T-helper 1 cell treated with Interleukin-12 subunit alpha and Interleukin-12 subunit beta and Interleukin-4 antibody, amounts not matched to agents 30 μg/mL and 1 μg/mL, for 36 hours (primary cell): Measurements from ENCODE around the gene DNAJC5G.
A peak's percentile ranks its signal among the peaks of the same experiment; 100 is the strongest.

Experiments
- H3K27ac Mint-ChIP-seq: one replicate; pipeline ENCODE4 v1.8.0; 2021; ENCODE audit warnings: mild to moderate bottlenecking, mixed read lengths
- H3K27me3 Mint-ChIP-seq: one replicate; pipeline ENCODE4 v1.8.0; 2021; ENCODE audit warnings: low read depth, mixed read lengths
- H3K36me3 Mint-ChIP-seq: one replicate; pipeline ENCODE4 v1.8.0; 2021; ENCODE audit warnings: low read depth, mixed read lengths
- H3K4me1 Mint-ChIP-seq: one replicate; pipeline ENCODE4 v1.8.0; 2021; ENCODE audit warnings: low read depth, mixed read lengths
- H3K4me3 Mint-ChIP-seq: one replicate; pipeline ENCODE4 v1.8.0; 2021; ENCODE audit warnings: mild to moderate bottlenecking, moderate library complexity, mixed read lengths
- H3K9me3 Mint-ChIP-seq: one replicate; pipeline ENCODE4 v1.8.0; 2021; ENCODE audit warnings: mixed read lengths

DNAJC5G gene, protein sequence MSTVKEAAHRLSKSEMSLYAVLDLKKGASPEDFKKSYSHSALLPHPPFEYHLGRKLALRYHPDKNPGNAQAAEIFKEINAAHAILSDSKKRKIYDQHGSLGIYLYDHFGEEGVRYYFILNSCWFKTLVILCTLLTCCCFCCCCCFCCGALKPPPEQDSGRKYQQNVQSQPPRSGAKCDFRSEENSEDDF

DNA sequence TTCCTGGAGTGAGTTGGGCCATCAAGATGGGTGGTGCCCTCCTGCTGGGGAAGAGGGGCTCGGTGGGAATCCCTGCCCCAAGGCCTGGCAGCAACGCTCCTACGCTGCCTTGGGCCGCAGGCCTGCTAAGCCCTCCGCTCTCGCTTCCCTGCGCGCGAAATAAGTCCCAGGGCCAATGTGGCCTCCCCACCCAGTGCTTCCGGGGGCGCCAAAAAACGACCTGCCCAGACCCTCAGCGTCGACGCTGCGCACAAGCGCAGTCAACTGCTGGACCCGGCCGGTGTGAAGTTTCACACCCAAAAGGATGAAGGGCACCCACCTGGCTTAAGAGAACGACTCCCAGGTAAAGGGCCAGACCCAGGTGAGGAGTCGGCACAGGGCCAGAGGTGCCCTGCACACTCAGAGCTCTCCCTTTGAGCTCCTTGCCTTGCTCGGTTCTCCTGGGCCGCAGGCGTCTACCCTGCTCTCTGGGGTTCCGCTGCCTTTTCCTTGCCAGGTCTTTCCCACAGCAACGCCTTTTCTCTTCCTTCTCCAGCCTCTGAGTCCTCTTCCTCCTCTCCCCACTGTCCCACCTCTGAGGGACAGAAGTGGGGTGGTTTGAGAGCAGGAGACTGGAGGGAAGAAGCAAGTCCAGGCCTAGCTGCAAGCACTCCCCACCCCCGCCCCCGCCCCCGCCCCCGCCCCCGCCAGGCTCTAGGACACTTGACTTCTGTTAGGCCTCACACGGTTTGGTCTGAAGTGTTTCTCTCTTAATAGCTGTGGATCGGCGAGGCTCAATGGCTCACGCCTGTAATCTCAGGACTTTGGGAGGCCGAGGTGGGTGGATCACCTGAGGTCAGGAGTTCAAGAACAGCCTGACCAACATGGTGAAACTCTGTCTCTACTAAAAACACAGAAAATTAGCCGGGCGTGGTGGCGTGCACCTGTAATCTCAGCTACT, at the start of gene DNAJC5G:
Gene DNAJC5G, plus strand, starts transcription at position 223 of the 940 bp plus-strand sequence. CDS start 1,296 bp downstream, outside the sequence.
- no peak within 1 kb of the TSS for H3K27ac Mint-ChIP-seq

DNA sequence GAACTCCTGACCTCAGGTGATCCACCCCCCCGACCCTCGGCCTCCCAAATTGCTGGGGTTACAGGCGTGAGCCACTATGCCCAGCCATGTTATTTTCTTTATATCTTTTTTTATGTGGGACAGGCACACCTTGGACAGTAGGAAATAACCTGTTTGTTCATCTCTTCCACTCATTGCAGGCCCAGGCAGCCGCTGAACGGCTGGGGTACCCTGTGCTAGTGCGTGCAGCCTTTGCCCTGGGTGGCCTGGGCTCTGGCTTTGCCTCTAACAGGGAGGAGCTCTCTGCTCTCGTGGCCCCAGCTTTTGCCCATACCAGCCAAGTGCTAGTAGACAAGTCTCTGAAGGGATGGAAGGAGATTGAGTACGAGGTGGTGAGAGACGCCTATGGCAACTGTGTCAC, 49.7 kb upstream of the DNAJC5G start:
- H3K4me1 Mint-ChIP-seq: peaks cover 2% of the 10 kb centered on the region

More for the DNA sequence above, at the start of gene DNAJC5G:
- no peak within 1 kb of the TSS for H3K4me3 Mint-ChIP-seq
- no peaks in the 10 kb centered on the region for H3K9me3 Mint-ChIP-seq
- no peaks in the 10 kb centered on the region for H3K36me3 Mint-ChIP-seq
- H3K27me3 Mint-ChIP-seq: peaks cover 23% of the 10 kb centered on the region
- H3K4me1 Mint-ChIP-seq: peaks cover 4% of the 10 kb centered on the region

DNA sequence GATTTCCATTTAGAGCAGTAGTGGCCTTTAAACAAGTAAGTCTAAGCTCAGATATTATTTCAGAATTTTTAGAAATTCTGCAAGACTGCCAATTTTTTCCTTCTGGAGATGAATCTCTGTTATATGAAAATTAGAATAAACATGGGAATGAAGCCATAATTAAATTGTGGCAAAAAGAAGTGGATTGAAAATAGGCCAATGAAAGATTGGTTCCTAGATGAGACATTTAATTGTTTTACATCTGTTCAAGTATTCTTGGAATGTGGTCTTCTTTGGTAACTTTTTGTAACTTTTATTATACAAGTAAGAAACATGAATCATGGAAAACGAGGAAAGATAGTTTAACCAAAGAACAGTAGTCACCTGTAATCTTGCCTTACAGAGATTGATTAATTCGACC, 47.7 kb upstream of the DNAJC5G start:
- H3K27ac Mint-ChIP-seq: no peak overlapping the region
- H3K4me3 Mint-ChIP-seq: no peak overlapping the region
- H3K4me1 Mint-ChIP-seq: no peaks in the 10 kb centered on the region
- H3K9me3 Mint-ChIP-seq: no peaks in the 10 kb centered on the region
- H3K36me3 Mint-ChIP-seq: peaks cover 48% of the 10 kb centered on the region
- no peaks in the 10 kb centered on the region for H3K27me3 Mint-ChIP-seq

More for the DNA sequence above, 49.7 kb upstream of the DNAJC5G start:
- Mint-ChIP-seq H3K4me3 (no peak overlapping the region), H3K36me3 (peaks cover 50% of the 10 kb centered on the region), H3K9me3 (no peaks in the 10 kb centered on the region), H3K27ac (no peak overlapping the region), H3K27me3 (no peaks in the 10 kb centered on the region)

DNA sequence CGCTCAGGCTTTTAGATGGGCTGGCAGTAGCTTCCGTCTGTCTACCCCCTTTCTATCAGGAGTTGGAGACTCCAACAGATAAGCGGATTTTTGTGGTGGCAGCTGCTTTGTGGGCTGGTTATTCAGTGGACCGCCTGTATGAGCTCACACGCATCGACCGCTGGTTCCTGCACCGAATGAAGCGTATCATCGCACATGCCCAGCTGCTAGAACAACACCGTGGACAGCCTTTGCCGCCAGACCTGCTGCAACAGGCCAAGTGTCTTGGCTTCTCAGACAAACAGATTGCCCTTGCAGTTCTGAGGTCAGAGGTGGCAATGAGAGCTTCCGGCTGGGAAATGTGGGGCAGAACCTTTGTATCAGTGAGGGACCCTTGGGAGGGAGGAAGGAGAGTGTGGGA, 43.3 kb upstream of the DNAJC5G start:
- Mint-ChIP-seq H3K27me3 (no peaks in the 10 kb centered on the region), H3K36me3 (peaks cover 55% of the 10 kb centered on the region), H3K9me3 (no peaks in the 10 kb centered on the region), H3K27ac (no peak overlapping the region), H3K4me3 (no peak overlapping the region), H3K4me1 (no peaks in the 10 kb centered on the region)

DNA sequence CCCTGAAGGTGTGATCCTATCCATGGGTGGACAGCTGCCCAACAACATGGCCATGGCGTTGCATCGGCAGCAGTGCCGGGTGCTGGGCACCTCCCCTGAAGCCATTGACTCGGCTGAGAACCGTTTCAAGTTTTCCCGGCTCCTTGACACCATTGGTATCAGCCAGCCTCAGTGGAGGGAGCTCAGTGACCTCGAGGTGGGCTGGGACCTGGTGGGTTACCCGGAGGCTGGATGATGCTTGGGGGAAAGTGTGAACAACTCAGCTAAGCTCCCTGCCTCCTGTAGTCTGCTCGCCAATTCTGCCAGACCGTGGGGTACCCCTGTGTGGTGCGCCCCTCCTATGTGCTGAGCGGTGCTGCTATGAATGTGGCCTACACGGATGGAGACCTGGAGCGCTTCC, 41.9 kb upstream of the DNAJC5G start:
- no peaks in the 10 kb centered on the region for H3K4me1 Mint-ChIP-seq
- no peak overlapping the region for H3K4me3 Mint-ChIP-seq
- H3K27me3 Mint-ChIP-seq: no peaks in the 10 kb centered on the region
- H3K27ac Mint-ChIP-seq: no peak overlapping the region
- H3K36me3 Mint-ChIP-seq: peaks cover 53% of the 10 kb centered on the region
- no peaks in the 10 kb centered on the region for H3K9me3 Mint-ChIP-seq

DNA sequence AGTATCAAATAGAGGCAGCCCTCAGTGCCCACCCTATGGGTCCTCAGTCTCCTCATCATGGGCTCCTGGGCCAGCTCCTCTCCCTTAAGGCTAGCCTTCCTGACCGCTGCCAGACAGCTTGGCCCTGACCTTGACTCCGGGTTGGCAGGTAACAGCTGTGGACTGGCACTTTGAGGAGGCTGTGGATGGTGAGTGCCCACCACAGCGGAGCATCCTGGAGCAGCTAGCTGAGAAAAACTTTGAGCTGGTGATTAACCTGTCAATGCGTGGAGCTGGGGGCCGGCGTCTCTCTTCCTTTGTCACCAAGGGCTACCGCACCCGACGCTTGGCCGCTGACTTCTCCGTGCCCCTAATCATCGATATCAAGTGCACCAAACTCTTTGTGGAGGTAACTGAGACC, 39.1 kb upstream of the DNAJC5G start:
- H3K36me3 Mint-ChIP-seq: peaks cover 56% of the 10 kb centered on the region
- peak overlapping the region; percentile 11 for H3K27ac Mint-ChIP-seq
- no peaks in the 10 kb centered on the region for H3K27me3 Mint-ChIP-seq
- H3K4me3 Mint-ChIP-seq: no peak overlapping the region
- no peaks in the 10 kb centered on the region for H3K9me3 Mint-ChIP-seq
- no peaks in the 10 kb centered on the region for H3K4me1 Mint-ChIP-seq

DNA sequence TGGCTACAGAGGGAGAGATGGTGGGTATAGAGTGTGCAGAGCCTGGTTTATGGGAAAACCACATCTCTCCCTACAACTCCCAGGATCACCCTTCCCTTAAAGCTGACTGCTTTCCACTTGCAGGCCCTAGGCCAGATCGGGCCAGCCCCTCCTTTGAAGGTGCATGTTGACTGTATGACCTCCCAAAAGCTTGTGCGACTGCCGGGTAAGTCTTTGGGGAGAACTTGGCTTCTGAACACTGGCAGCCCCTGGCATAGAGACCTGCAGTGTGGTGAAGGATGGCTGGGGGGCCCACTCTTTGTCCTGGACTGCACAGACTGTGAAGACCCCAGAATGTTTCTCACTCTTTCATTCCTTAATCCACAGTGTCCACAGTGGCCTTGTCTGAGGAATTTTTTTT, 38.6 kb upstream of the DNAJC5G start:
- Mint-ChIP-seq H3K4me3 (no peak overlapping the region), H3K27ac (peak overlapping the region; percentile 11), H3K4me1 (no peaks in the 10 kb centered on the region), H3K36me3 (peaks cover 51% of the 10 kb centered on the region), H3K9me3 (no peaks in the 10 kb centered on the region), H3K27me3 (no peaks in the 10 kb centered on the region)

DNA sequence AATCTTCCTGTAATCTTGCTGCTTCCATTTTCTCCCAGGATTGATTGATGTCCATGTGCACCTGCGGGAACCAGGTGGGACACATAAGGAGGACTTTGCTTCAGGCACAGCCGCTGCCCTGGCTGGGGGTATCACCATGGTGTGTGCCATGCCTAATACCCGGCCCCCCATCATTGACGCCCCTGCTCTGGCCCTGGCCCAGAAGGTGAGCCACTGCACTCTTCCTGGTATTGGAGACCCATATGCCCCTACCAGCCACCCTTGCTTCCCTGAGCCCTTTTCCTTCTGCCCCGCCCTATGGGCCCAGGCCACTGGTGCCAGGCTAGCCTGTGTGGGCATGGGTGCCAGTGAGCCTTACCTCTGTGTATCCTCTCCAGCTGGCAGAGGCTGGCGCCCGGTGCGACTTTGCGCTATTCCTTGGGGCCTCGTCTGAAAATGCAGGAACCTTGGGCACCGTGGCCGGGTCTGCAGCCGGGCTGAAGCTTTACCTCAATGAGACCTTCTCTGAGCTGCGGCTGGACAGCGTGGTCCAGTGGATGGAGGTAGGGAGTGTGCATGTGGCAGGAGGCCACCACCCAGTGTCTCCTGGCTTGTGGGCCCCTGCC, 37.8 kb upstream of the DNAJC5G start:
- Mint-ChIP-seq H3K27ac (no peak overlapping the region), H3K4me1 (no peaks in the 10 kb centered on the region), H3K36me3 (peaks cover 48% of the 10 kb centered on the region), H3K4me3 (no peak overlapping the region), H3K27me3 (no peaks in the 10 kb centered on the region), H3K9me3 (no peaks in the 10 kb centered on the region)

DNA sequence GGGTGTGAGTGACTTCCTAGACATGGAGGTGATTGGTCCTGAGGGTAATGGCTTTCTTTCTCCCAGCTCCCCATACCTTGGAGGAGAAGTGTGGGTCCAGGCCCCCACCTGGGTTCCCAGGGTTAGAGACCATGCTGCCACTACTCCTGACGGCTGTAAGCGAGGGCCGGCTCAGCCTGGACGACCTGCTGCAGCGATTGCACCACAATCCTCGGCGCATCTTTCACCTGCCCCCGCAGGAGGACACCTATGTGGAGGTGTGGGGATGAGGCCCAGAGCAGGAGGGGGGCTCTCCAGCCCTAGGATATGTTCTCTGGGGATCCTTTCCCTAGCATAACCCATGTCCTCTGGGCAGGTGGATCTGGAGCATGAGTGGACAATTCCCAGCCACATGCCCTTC, 36.3 kb upstream of the DNAJC5G start:
- no peak overlapping the region for H3K4me3 Mint-ChIP-seq
- H3K9me3 Mint-ChIP-seq: no peaks in the 10 kb centered on the region
- H3K27me3 Mint-ChIP-seq: no peaks in the 10 kb centered on the region
- H3K27ac Mint-ChIP-seq: no peak overlapping the region
- H3K4me1 Mint-ChIP-seq: no peaks in the 10 kb centered on the region
- H3K36me3 Mint-ChIP-seq: peaks cover 43% of the 10 kb centered on the region

DNA sequence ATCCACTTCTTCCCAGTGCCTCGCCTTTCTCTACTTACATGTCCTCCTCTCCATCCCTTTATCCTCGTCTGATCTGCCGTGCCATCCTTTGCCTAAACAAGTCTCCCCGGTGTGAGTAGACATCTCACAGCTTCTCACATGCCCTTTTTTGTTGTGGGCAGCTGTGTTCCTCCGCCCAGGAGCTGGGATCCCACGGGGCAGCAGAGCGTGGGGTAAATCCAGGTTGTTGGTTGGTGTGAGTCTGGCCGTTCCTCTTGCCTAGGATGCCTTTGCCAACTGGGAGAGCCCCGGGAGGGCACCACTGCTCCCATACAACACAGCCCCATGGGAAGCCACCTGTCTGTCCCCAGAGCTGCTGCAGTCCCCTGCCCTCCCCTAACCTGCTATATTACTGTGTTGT, 34.8 kb upstream of the DNAJC5G start:
- H3K4me1 Mint-ChIP-seq: no peaks in the 10 kb centered on the region
- H3K36me3 Mint-ChIP-seq: peaks cover 37% of the 10 kb centered on the region
- H3K27ac Mint-ChIP-seq: no peak overlapping the region
- H3K27me3 Mint-ChIP-seq: no peaks in the 10 kb centered on the region
- no peaks in the 10 kb centered on the region for H3K9me3 Mint-ChIP-seq
- no peak overlapping the region for H3K4me3 Mint-ChIP-seq

DNA sequence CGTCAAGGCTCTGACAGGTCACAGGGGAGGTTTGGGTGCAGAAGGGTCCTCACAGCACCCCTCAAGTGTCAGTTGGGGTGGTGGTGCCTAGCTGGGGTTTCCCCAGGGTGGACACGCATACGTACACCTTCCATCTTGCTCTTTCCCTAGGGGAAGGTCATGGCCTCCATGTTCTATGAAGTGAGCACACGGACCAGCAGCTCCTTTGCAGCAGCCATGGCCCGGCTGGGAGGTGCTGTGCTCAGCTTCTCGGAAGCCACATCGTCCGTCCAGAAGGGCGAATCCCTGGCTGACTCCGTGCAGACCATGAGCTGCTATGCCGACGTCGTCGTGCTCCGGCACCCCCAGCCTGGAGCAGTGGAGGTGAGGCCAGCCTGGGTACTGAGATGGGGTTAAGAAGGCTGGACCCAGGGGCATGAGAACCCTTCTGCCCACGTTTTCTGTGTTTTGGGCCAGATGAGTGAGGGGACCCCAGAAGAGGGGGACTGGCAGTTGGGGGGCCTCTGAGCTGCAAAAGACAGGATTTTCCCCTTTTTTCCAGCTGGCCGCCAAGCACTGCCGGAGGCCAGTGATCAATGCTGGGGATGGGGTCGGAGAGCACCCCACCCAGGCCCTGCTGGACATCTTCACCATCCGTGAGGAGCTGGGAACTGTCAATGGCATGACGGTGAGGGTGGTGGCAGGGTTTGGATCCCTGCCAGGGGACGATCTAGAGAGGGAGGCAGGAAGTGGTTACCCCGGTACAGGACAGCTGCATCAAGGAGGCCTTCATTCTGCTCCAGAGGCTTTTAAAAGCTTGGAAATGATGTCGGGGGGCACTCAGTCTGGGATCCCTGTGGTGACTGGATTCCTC, 33.2 kb upstream of the DNAJC5G start:
- Mint-ChIP-seq H3K36me3 (peaks cover 27% of the 10 kb centered on the region), H3K9me3 (no peaks in the 10 kb centered on the region), H3K4me1 (no peaks in the 10 kb centered on the region), H3K27ac (no peak overlapping the region), H3K4me3 (no peak overlapping the region), H3K27me3 (no peaks in the 10 kb centered on the region)

DNA sequence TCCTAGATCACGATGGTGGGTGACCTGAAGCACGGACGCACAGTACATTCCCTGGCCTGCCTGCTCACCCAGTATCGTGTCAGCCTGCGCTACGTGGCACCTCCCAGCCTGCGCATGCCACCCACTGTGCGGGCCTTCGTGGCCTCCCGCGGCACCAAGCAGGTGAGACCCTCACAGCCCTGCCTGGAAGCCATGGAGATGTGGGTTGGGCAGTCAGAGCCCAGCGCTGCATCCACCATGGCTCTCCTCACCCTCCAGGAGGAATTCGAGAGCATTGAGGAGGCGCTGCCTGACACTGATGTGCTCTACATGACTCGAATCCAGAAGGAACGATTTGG, 32.6 kb upstream of the DNAJC5G start:
- Mint-ChIP-seq H3K4me3 (no peak overlapping the region), H3K27ac (no peak overlapping the region), H3K9me3 (no peaks in the 10 kb centered on the region), H3K4me1 (no peaks in the 10 kb centered on the region), H3K27me3 (no peaks in the 10 kb centered on the region), H3K36me3 (peaks cover 23% of the 10 kb centered on the region)

DNA sequence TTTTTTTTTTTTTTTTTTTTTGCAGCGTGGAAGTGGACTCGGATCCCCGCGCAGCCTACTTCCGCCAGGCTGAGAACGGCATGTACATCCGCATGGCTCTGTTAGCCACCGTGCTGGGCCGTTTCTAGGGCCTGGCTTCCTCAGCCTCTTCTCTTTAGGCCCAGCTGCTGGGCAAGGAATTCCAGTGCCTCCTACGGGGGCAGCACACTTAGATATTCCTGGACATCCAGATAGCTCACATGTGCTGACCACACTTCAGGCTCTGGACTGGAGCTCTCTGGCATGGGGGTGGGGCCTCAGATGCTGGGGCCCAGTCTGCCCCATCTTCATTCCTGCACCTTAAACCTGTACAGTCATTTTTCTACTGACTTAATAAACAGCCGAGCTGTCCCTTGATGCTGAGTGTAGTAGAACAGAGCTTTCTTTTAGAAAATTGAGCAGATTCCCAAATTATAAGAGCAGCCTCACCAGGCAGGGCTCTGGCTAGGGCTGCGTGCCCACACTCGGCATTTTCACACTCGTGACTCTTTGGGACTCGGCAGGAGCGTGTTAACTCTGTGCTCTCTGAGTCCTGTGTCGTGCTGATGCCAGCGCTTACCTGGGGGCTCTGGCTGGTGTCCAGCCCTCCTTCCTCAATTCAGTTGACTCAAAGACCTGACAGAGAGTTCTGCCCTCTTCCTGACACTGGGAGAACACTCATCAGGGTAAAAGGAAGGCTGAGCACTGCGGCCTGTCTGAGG, 31.7 kb upstream of the DNAJC5G start:
- Mint-ChIP-seq H3K9me3 (no peaks in the 10 kb centered on the region), H3K4me1 (no peaks in the 10 kb centered on the region), H3K36me3 (peaks cover 17% of the 10 kb centered on the region), H3K4me3 (no peak overlapping the region), H3K27ac (no peak overlapping the region), H3K27me3 (peaks cover 5% of the 10 kb centered on the region)

DNA sequence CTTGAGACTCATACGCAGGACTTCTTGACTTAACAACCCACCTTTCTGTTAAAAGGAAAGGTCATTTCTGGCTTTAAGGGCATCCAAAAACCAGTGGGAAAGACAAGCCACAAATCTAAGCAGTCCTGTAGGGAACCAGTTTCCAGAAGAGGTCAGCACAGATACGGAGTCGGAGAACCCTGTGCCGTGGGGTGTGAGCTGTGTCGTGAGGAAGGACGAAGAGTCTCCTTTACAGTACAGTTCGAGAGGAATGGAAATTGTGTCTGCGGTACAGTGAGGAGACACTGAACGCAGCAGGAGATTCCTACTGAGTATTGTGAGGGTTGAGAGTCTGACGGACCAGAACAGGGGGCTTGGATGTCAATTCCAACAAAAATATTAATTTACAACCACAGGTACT, 30.1 kb upstream of the DNAJC5G start:
- peak overlapping the region; percentile 29 for H3K27ac Mint-ChIP-seq
- H3K9me3 Mint-ChIP-seq: no peaks in the 10 kb centered on the region
- H3K36me3 Mint-ChIP-seq: peaks cover 17% of the 10 kb centered on the region
- peaks cover 7% of the 10 kb centered on the region for H3K27me3 Mint-ChIP-seq
- peaks cover 2% of the 10 kb centered on the region for H3K4me1 Mint-ChIP-seq
- H3K4me3 Mint-ChIP-seq: no peak overlapping the region
